Endodermal cell (in vitro differentiated cells): Measurements from ENCODE around the gene PHIP. TPM values are rescaled to one million over a fixed set of nuclear protein-coding genes. Genes with fewer than 3 reads are reported as not detected.

Experiments used
- DNase-seq: peaks from one replicate; pipeline ENCODE4 v3.0.0-alpha.2; 2017
- H3K27ac ChIP-seq: 2 replicates; pipeline ENCODE4 v1.5.1; 2013; ENCODE audit warnings: mild to moderate bottlenecking, low read depth, low read length, moderate library complexity
- H3K27me3 ChIP-seq: 2 replicates; pipeline ENCODE4 v1.6.1; 2013; ENCODE audit warnings: mild to moderate bottlenecking, low read length, moderate library complexity; ENCODE audit not compliant: insufficient read depth, control insufficient read depth, poor library complexity, severe bottlenecking
- H3K36me3 ChIP-seq: 2 replicates; pipeline ENCODE4 v1.7.0; 2013; ENCODE audit warnings: mild to moderate bottlenecking, low read length, moderate library complexity; ENCODE audit not compliant: control insufficient read depth, insufficient read depth
- H3K4me1 ChIP-seq: one replicate; pipeline ENCODE4 v1.7.0; 2013; ENCODE audit warnings: low read length; ENCODE audit not compliant: control insufficient read depth, insufficient read depth
- H3K4me3 ChIP-seq: 2 replicates; pipeline ENCODE4 v1.5.1; 2013; ENCODE audit warnings: mild to moderate bottlenecking, low read length, moderate library complexity
- H3K9ac ChIP-seq: 2 replicates; pipeline ENCODE4 v1.6.1; 2013; ENCODE audit warnings: mild to moderate bottlenecking, low read length, moderate library complexity; ENCODE audit not compliant: poor library complexity, severe bottlenecking; ENCODE audit errors: extremely low read depth
- H3K9me3 ChIP-seq: 2 replicates; pipeline ENCODE4 v1.6.1; 2013; ENCODE audit warnings: mild to moderate bottlenecking, low read length, moderate library complexity; ENCODE audit not compliant: control insufficient read depth
- H3K27ac Mint-ChIP-seq: 2 replicates; pipeline ENCODE4 v1.8.0; 2020; ENCODE audit warnings: mixed read lengths
- H3K27me3 Mint-ChIP-seq: 2 replicates; pipeline ENCODE4 v1.8.0; 2021; ENCODE audit warnings: mild to moderate bottlenecking, mixed read lengths; ENCODE audit not compliant: insufficient read depth
- H3K36me3 Mint-ChIP-seq: 2 replicates; pipeline ENCODE4 v1.8.0; 2020; ENCODE audit warnings: low read depth, mixed read lengths
- H3K4me1 Mint-ChIP-seq: 2 replicates; pipeline ENCODE4 v1.8.0; 2020; ENCODE audit warnings: mixed read lengths
- H3K4me3 Mint-ChIP-seq: 2 replicates; pipeline ENCODE4 v1.8.0; 2020; ENCODE audit warnings: mild to moderate bottlenecking, moderate library complexity, mixed read lengths
- H3K9me3 Mint-ChIP-seq: 2 replicates; pipeline ENCODE4 v1.8.0; 2020; ENCODE audit warnings: mild to moderate bottlenecking, mixed read lengths
- WGBS, 2 experiments: methylation state at CpG; one replicate each; pipeline versions ENCODE4 v1.1.5 to v1.1.7; 2013; ENCODE audit warnings: missing lambda C conversion rate in 2 of 2, mixed read lengths in 1 of 2; ENCODE audit not compliant: insufficient coverage in 1 of 2, insufficient read length in 1 of 2; 5-methylcytosine and 5-hydroxymethylcytosine counted together
- total RNA-seq, 2 donors: library from RNA; stranded (reverse); fragmentation: NEBNext Ultra II Directional in 1 of 2; extraction: Animal tissue kit (Norgen Biotek cat#: 25700) in 1 of 2; gene quantifications; 2 replicates in 1 of 2; 3 replicates in 1 of 2; pipeline ENCODE4 v1.2.1, GENCODE V29; 2021
- TF ChIP-seq, protein P1 (sequence below): fragments of 200-600 bp; sonication (generic); conservative IDR thresholded peaks from 2 replicates; pipeline ENCODE4 v1.5.0; 2021; ENCODE audit warnings: antibody characterized with exemption, mild to moderate bottlenecking

PHIP gene
- total RNA-seq, 2 donors from 2014 or later, result 49.8 to 59.7 TPM

DNA sequence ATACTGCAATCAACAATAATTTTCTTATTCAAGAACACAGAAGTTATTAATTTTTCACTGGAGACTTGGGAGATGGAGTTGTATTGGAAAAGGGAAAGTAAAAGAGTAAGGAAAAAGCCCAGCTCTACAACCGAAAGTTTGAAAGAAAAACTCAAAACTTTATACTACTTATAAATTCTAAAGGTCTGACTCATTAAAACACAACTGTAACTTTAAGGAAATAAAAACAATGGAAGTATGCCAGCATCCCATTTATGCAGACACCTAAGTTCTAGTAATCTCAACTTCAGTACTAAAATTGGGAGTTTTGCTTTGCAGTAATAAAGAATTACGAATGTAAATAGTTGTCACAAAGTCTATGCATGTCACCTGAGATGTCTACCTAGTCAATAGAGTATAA lies 130.1 kb downstream of the PHIP start:
- Histone ChIP-seq H3K27me3 (no peaks in the 10 kb centered on the region), H3K4me1 (no peaks in the 10 kb centered on the region), H3K27ac (no peak overlapping the region), H3K36me3 (peaks cover 97% of the 10 kb centered on the region), H3K4me3 (no peak overlapping the region), H3K9ac (no peak overlapping the region), H3K9me3 (peaks cover 36% of the 10 kb centered on the region)
- Mint-ChIP-seq H3K4me3 (no peak overlapping the region), H3K27ac (no peak overlapping the region), H3K27me3 (no peaks in the 10 kb centered on the region), H3K9me3 (peaks cover 20% of the 10 kb centered on the region), H3K4me1 (no peaks in the 10 kb centered on the region), H3K36me3 (peaks cover 85% of the 10 kb centered on the region)
- DNase-seq, result no peak
- WGBS, 2 experiments, result 100% methylated on average over 2 of the region's 2 CpGs; no CpG with 5 or more reads in 1 of the 2 experiments
- TF ChIP-seq, protein P1, sequence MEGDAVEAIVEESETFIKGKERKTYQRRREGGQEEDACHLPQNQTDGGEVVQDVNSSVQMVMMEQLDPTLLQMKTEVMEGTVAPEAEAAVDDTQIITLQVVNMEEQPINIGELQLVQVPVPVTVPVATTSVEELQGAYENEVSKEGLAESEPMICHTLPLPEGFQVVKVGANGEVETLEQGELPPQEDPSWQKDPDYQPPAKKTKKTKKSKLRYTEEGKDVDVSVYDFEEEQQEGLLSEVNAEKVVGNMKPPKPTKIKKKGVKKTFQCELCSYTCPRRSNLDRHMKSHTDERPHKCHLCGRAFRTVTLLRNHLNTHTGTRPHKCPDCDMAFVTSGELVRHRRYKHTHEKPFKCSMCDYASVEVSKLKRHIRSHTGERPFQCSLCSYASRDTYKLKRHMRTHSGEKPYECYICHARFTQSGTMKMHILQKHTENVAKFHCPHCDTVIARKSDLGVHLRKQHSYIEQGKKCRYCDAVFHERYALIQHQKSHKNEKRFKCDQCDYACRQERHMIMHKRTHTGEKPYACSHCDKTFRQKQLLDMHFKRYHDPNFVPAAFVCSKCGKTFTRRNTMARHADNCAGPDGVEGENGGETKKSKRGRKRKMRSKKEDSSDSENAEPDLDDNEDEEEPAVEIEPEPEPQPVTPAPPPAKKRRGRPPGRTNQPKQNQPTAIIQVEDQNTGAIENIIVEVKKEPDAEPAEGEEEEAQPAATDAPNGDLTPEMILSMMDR, result no peak

DNA sequence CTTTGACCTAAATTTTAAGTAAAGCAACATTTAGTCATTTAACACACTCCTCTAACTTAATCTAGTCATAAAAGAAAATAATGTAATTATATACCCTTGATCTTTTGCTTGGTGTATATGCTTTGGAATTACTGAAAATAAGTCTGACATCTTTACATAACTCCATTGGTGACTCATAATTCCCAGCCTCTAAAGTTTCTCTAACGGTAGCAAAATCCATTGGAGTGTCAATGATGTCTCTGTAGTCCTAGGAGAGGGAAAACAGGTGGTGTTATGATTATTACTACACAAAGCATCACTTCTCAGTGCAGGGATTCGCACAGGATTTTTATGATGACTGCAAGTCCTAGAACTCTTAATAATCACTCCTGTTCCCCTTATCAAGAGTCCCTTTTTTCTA lies 130.5 kb downstream of the PHIP start:
- H3K4me1 ChIP-seq, result no peaks in the 10 kb centered on the region
- H3K36me3 ChIP-seq, result peaks cover 96% of the 10 kb centered on the region
- peaks cover 82% of the 10 kb centered on the region for H3K36me3 Mint-ChIP-seq
- H3K27ac ChIP-seq, result no peak overlapping the region
- TF ChIP-seq, protein P1, result no peak
- H3K9me3 ChIP-seq, result peaks cover 36% of the 10 kb centered on the region
- no peak overlapping the region for H3K9ac ChIP-seq
- peaks cover 20% of the 10 kb centered on the region for H3K9me3 Mint-ChIP-seq
- DNase-seq, result no peak
- no peak overlapping the region for H3K4me3 ChIP-seq
- 93 to 100% methylated on average over 1 to 2 of the region's 2 CpGs for WGBS, 2 experiments
- no peak overlapping the region for H3K4me3 Mint-ChIP-seq
- H3K27me3 Mint-ChIP-seq, result no peaks in the 10 kb centered on the region
- no peaks in the 10 kb centered on the region for H3K27me3 ChIP-seq
- H3K27ac Mint-ChIP-seq, result no peak overlapping the region
- no peaks in the 10 kb centered on the region for H3K4me1 Mint-ChIP-seq

DNA sequence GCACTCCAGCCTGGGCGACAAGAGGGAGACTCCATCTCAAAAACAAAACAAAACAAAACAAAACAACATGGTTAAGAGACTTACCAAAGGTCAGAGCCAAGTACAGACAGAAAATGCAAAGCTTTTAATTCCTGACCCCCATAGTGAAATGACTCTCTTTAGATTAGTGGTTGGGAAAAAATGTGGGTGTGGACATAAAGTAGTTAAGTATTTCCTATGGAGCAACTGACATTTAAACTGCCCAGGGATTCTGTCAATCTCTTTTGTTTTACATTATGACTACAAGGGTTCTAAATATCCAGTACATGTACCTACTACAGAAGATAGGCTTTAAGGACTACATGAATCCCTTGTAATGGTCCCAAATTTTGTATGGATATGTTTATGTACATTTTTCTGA lies 135.6 kb downstream of the PHIP start:
- no peaks in the 10 kb centered on the region for H3K27me3 Mint-ChIP-seq
- H3K4me1 ChIP-seq, result no peaks in the 10 kb centered on the region
- no peaks in the 10 kb centered on the region for H3K27me3 ChIP-seq
- no peak overlapping the region for H3K27ac ChIP-seq
- H3K4me3 ChIP-seq, result no peak overlapping the region
- H3K27ac Mint-ChIP-seq, result no peak overlapping the region
- no peaks in the 10 kb centered on the region for H3K9me3 Mint-ChIP-seq
- peaks cover 53% of the 10 kb centered on the region for H3K36me3 Mint-ChIP-seq
- TF ChIP-seq, protein P1, result no peak
- H3K4me1 Mint-ChIP-seq, result no peaks in the 10 kb centered on the region
- no peak overlapping the region for H3K9ac ChIP-seq
- WGBS, 2 experiments, result 89% methylated on average over 1 of the region's 1 CpG; no CpG with 5 or more reads in 1 of the 2 experiments
- H3K36me3 ChIP-seq, result peaks cover 87% of the 10 kb centered on the region
- no peak for DNase-seq
- no peak overlapping the region for H3K4me3 Mint-ChIP-seq
- no peaks in the 10 kb centered on the region for H3K9me3 ChIP-seq
